Ovary (tissue), 9 donors: ENCODE measurements around the gene BCLAF3. TPM values are rescaled to one million over a fixed set of nuclear protein-coding genes. Genes with fewer than 3 reads are reported as not detected.

Source experiments
- DNase-seq, 5 donors: peaks; one replicate each; pipeline ENCODE4 v3.0.0-alpha.2; 2019 to 2020
- H3K27ac ChIP-seq, 2 donors: fragments of 200-600 bp; one replicate each; pipeline versions ENCODE4 v1.5.1 to v1.8.0; 2019 to 2022
- H3K27me3 ChIP-seq: fragments of 200-600 bp; one replicate; pipeline ENCODE4 v1.8.0; 2022
- H3K36me3 ChIP-seq: fragments of 200-600 bp; sonication (generic); one replicate; pipeline ENCODE4 v1.5.1; 2019
- H3K4me1 ChIP-seq: one replicate; pipeline ENCODE4 v1.8.1; 2013; ENCODE audit warnings: mild to moderate bottlenecking, moderate library complexity; ENCODE audit not compliant: insufficient read depth
- H3K4me3 ChIP-seq: fragments of 200-600 bp; sonication (generic); one replicate; pipeline ENCODE4 v1.5.1; 2017
- H3K9me3 ChIP-seq, 2 donors: fragments of 200-600 bp in 1 of 2; sonication (generic) in 1 of 2; one replicate each; pipeline versions ENCODE4 v1.5.1 to v1.8.1; 2013 to 2019; ENCODE audit warnings: mild to moderate bottlenecking in 1 of 2, moderate library complexity in 1 of 2
- CTCF ChIP-seq, 3 donors: fragments of 450-650 bp in 2 of 3; fragments of 200-600 bp in 1 of 3; IDR thresholded peaks; one replicate each; pipeline versions ENCODE4 v1.5.1 to v1.8.0; 2016 to 2022; ENCODE audit warnings: antibody characterized with exemption in 3 of 3, mild to moderate bottlenecking in 1 of 3
- EP300 ChIP-seq: sonication (generic); formaldehyde crosslinking; IDR thresholded peaks from one replicate; pipeline ENCODE4 v1.6.1; 2017; ENCODE audit warnings: antibody characterized with exemption
- POLR2A ChIP-seq: fragments of 450-650 bp; IDR thresholded peaks from one replicate; pipeline ENCODE4 v1.6.1; 2017; ENCODE audit warnings: antibody characterized with exemption, mild to moderate bottlenecking, moderate library complexity
- WGBS, 3 donors: extraction: QIAGEN DNeasy Blood & Tissue Kit in 1 of 3; methylation state at CpG; one replicate each; pipeline versions ENCODE4 v1.1.5 to v1.1.7; 2013 to 2017; 5-methylcytosine and 5-hydroxymethylcytosine counted together
- intact Hi-C, 4 donors: fragments of 100-400 bp; cut with DNase I; formaldehyde crosslinking; loops; one replicate each; pipeline versions ENCODE4 v1.11.0 to v1.15.1; 2022 to 2023
- polyA plus RNA-seq, 2 donors: library from polyadenylated mRNA; stranded (reverse); fragments of 200-250 nt in 1 of 2; fragments of 350-450 nt in 1 of 2; fragmentation: Illumina TruSeq in 1 of 2; extraction: RNeasy Lipid Tissue Mini Kit (QIAGEN cat#74804) in 1 of 2; gene quantifications; one replicate each; pipeline ENCODE4 v1.2.3, GENCODE V29; 2013 to 2014
- total RNA-seq, 7 donors: library from RNA; depleted of rRNA in 2 of 7; stranded (reverse); fragments of >200 nt in 2 of 7; fragmentation: NEBNext Ultra II Directional in 3 of 7; extraction: Animal tissue kit (Norgen Biotek cat#: 25700) in 3 of 7; gene quantifications; one replicate each; pipeline versions ENCODE4 v1.1.0 to v1.2.4, GENCODE V29; 2016 to 2023
- donor health status: DM: no; HTN: no; CAD: no; lungs with moderate emphysema.
- donor health status: DM: no; HTN: no; CAD: no.
- donor health status: Bipolar disorder and iron deficiency.
- donor health status: DM: yes; HTN: yes; CAD: no.
- donor health status: DM: no; HTN: no; CAD: no.
- donor health status: DM: yes; HTN: yes; CAD: no.

BCLAF3 gene
- total and polyA plus RNA-seq, 9 donors = 4.1 to 19.1 (median 11.2) TPM

GRCh38 chrX:19966056-19966455, 24.8 kb downstream of the BCLAF3 start:
- Histone ChIP-seq H3K36me3 (no peaks in the 10 kb centered on the region), H3K27me3 (no peaks in the 10 kb centered on the region), H3K4me1 (no peaks in the 10 kb centered on the region), H3K27ac (no peak overlapping the region), H3K9me3 (no peaks in the 10 kb centered on the region), H3K4me3 (no peak overlapping the region)
- TF ChIP-seq POLR2A = no peak
- no peak for TF ChIP-seq EP300
- TF ChIP-seq CTCF (IDR thresholded peaks at IDR 0.05) = no peak
- 70 to 81% (median 74%) methylated on average over 1 of the region's 1 CpG for WGBS, 3 donors
- DNase-seq = no peak
- intact Hi-C loops = no loop called here

- no peaks in the 10 kb centered on the region for H3K4me1 ChIP-seq
- intact Hi-C loops = no loop called here
- H3K4me3 ChIP-seq = no peak overlapping the region
- H3K9me3 ChIP-seq = no peaks in the 10 kb centered on the region
- H3K36me3 ChIP-seq = no peaks in the 10 kb centered on the region
- no peak for DNase-seq
- TF ChIP-seq EP300 (no peak), POLR2A (no peak), CTCF (IDR thresholded peaks at IDR 0.05) (no peak)
- H3K27ac ChIP-seq = no peak overlapping the region
- 74 to 81% (median 78%) methylated on average over 9 of the region's 9 CpGs for WGBS, 3 donors
- H3K27me3 ChIP-seq = no peaks in the 10 kb centered on the region
Measured at GRCh38 chrX:19964017-19964710, 26.7 kb downstream of the BCLAF3 start.

GRCh38 chrX:19960913-19961312, 29.9 kb downstream of the BCLAF3 start:
- Histone ChIP-seq H3K9me3 (no peaks in the 10 kb centered on the region), H3K4me1 (no peaks in the 10 kb centered on the region), H3K36me3 (no peaks in the 10 kb centered on the region), H3K4me3 (no peak overlapping the region), H3K27ac (no peak overlapping the region), H3K27me3 (no peaks in the 10 kb centered on the region)
- no peak for DNase-seq
- WGBS, 3 donors = 69 to 70% (median 69%) methylated on average over 1 of the region's 1 CpG
- TF ChIP-seq EP300 = no peak
- no peak for TF ChIP-seq POLR2A
- TF ChIP-seq CTCF (IDR thresholded peaks at IDR 0.05) = no peak
- intact Hi-C loops = no loop called here

GRCh38 chrX:19958552-19959486, 32.0 kb downstream of the BCLAF3 start:
- no peak overlapping the region for H3K27ac ChIP-seq
- WGBS, 3 donors = 78 to 80% (median 80%) methylated on average over 6 of the region's 6 CpGs
- no peak overlapping the region for H3K4me3 ChIP-seq
- H3K9me3 ChIP-seq = no peaks in the 10 kb centered on the region
- intact Hi-C loops = no loop called here
- no peaks in the 10 kb centered on the region for H3K36me3 ChIP-seq
- no peak for DNase-seq
- no peaks in the 10 kb centered on the region for H3K4me1 ChIP-seq
- no peaks in the 10 kb centered on the region for H3K27me3 ChIP-seq
- TF ChIP-seq EP300 (no peak), CTCF (IDR thresholded peaks at IDR 0.05) (no peak), POLR2A (no peak)
